ENCODE measurements around the gene PYGB. TPM values are rescaled to one million over a fixed set of nuclear protein-coding genes. Genes with fewer than 3 reads are reported as not detected.

Gene PYGB
- total RNA-seq, 2 experiments from 2014 or later, result 29.3 to 29.5 TPM

DNA sequence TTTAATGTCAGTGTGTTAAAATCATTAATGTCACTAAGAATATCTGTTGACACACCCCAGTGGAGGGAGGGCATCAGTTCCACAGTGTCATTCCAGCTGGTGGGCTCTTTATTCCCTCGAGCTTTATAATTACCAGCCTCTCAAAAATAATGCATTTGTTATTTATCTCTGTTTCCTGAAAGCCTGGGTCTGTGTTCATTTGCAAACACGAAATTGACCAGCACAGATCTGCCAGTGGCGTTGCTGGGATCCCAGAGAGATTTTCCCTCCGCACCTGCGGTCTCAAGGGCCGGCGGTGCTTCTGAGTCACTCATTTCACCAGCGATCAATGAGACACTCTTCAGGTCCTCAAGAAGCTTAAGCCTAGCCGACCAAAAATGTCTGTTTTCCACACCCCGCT lies 5.7 kb upstream of the PYGB start:
- peaks cover 29% of the 10 kb centered on the region for H3K27me3 Mint-ChIP-seq
- H3K4me1 Mint-ChIP-seq, result peaks cover 17% of the 10 kb centered on the region
- no peaks in the 10 kb centered on the region for H3K36me3 Mint-ChIP-seq
- no peak overlapping the region for H3K27ac Mint-ChIP-seq
- DNase-seq (no peak), ATAC-seq (ENCODE audit: low read depth) (no peak)
- POLR2A ChIA-PET, result no interaction called here
- no peak overlapping the region for H3K4me3 Mint-ChIP-seq
- H3K9me3 Mint-ChIP-seq, result no peaks in the 10 kb centered on the region

DNA sequence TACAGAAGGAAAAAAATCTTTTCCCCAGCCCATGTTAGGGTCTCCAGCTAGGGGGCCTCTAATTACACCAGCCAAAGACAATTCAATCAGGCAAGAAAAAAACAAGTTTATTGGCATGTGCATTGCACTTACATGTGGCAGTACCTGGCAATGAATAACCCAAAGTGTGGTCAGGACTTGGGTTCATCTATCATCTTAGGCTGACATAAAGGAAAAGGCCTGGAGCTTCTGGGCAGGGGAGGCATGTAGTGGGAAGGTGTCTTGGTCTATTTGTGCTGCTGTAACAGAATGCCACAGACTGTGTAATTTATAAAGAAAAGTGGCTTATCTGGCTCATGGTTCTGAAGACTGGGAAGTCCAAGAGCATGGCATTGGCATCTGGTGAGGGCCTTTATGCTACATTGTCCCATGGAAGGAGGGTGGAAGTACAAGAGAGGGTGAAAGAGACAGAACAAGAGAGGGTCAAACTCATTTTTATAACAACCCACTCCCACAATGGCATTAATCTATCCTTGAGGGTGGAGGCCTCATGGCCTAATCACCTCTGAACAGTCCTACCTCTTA lies 4.4 kb upstream of the PYGB start:
- H3K27me3 Mint-ChIP-seq, result peaks cover 29% of the 10 kb centered on the region
- H3K9me3 Mint-ChIP-seq, result no peaks in the 10 kb centered on the region
- DNase-seq (no peak), ATAC-seq (ENCODE audit: low read depth) (no peak)
- no peak overlapping the region for H3K27ac Mint-ChIP-seq
- H3K4me3 Mint-ChIP-seq, result no peak overlapping the region
- POLR2A ChIA-PET, result no interaction called here
- peaks cover 10% of the 10 kb centered on the region for H3K4me1 Mint-ChIP-seq
- H3K36me3 Mint-ChIP-seq, result no peaks in the 10 kb centered on the region

DNA sequence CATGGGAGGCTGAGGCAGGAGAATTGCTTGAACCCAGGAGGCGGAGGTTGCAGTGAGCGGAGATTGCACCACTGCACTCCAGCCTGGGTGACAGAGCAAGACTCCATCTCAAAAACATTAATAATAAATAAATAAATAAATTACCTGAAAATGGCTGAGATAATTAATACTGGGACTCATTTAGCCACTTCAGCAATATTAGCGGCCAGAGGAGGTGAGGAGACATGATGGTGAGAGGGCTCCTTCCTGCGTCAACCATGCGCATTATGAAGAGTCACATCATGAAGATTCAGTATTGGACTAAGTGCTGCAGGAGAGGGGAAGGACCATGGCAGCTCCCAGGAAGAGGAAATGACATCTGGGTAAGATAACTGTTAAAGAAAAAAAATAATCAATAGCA lies 2.9 kb upstream of the PYGB start:
- Mint-ChIP-seq H3K4me3 (no peak overlapping the region), H3K27me3 (peaks cover 29% of the 10 kb centered on the region)
- ATAC-seq (ENCODE audit: low read depth), result no peak

DNA sequence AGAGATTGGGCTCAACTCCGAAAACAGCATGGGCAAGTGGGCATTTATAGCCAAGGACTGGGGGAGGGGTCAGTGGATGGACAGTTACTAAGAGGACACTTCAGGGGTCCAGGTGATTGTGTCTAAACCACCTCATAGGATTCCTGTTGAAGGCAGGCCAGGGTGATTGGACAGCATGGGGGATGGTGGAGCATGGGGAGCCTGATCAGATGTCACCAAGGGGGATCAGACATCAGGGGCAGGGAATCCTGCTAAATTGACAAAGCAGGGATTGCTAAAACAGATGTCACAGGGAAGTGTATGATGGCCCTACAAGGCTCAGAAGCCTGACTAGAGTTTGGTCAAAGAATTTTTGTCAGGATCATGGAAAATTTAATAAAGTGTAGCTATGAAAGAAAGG lies 2.4 kb upstream of the PYGB start:
- Mint-ChIP-seq H3K4me3 (no peak overlapping the region), H3K9me3 (no peaks in the 10 kb centered on the region), H3K27ac (no peak overlapping the region), H3K27me3 (peaks cover 29% of the 10 kb centered on the region), H3K4me1 (peaks cover 24% of the 10 kb centered on the region), H3K36me3 (no peaks in the 10 kb centered on the region)
- DNase-seq (no peak), ATAC-seq (ENCODE audit: low read depth) (no peak)
- POLR2A ChIA-PET, result no interaction called here

More for the DNA sequence above, 2.9 kb upstream of the PYGB start:
- POLR2A ChIA-PET, result interaction anchor here (0.7 kb wide), 1 partner anchor 264 kb away, joined by 3 read pairs; no protein-coding TSS in a partner anchor
- no peak for DNase-seq
- H3K9me3 Mint-ChIP-seq, result no peaks in the 10 kb centered on the region
- H3K36me3 Mint-ChIP-seq, result no peaks in the 10 kb centered on the region
- peaks cover 19% of the 10 kb centered on the region for H3K4me1 Mint-ChIP-seq
- H3K27ac Mint-ChIP-seq, result no peak overlapping the region

DNA sequence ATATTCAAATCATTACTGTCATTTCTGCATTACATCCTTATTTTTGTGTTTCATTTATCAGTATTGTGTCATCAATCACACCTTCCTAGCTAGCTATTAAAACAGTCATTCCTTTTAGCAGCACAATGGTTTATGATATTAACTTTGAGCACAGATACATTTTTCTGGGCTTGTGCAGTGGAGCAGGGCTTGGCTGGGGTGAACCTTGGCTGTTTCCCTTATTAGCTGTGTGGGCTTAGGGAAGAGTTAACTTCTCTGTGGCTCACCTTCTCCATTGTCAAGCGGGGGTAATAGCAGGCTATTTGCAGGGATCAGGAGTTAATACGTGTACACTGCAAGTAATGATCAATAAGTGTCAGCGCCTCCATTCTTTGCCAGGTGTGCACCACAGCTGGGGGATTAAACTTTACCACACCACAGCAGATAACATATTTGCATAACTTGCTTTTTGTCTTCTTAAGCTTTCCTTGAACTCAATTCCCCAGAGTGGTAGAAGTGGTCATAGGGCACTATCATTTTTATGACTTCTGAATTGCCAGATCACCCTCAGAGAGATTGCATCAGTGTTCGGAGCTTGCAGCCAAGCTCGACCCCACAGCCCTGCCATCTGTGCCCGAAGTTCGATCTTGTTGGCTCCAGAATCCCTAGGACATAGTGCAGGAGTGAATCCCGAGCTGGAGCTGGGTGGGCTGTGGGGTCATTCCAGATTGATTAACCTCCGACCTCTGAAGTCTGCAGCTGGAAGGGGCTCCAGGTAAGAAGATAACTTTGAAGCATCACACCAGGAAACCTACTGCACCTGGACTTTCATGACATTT lies 1.5 kb upstream of the PYGB start:
- Mint-ChIP-seq H3K4me1 (peaks cover 32% of the 10 kb centered on the region), H3K4me3 (peak overlapping the region; percentile 79), H3K9me3 (no peaks in the 10 kb centered on the region), H3K27me3 (peaks cover 25% of the 10 kb centered on the region), H3K27ac (no peak overlapping the region), H3K36me3 (no peaks in the 10 kb centered on the region)
- POLR2A ChIA-PET, result interaction anchor here (1.9 to 3.2 kb wide), 2 partner anchors 14 to 161 kb away, joined by 9 to 13 read pairs; partner anchors contain the start of gene GINS1
- DNase-seq (no peak), ATAC-seq (ENCODE audit: low read depth) (no peak)

DNA sequence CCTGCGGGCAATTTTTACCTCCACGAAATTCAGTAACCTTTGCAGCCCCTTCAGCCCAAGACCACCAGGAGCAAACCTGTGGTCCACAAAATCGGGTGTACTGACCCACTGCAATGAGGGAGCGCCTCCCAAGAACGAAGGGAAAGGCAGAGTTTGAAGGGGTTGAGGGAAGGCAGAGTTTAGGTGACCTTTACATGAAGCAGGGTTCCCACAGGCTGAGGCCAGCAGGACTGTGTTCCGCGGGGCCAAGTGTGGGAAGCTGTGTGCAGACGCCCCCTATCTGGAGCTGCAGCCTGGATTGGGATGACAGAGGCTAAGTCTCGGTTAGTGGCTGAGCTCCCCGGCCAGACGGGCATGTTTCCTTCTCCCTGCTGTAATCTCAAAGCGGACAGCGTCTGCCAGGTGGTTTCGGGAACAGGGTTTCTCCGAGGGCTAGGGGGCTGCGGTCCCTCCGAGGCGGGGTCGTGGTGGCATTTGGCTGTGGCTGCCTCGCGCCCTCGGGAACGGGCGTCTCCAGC lies 826 bp upstream of the PYGB start:
- DNase-seq (no peak), ATAC-seq (ENCODE audit: low read depth) (no peak)
- Mint-ChIP-seq H3K4me3 (peak overlapping the region; percentile 79), H3K27ac (peak overlapping the region; percentile 46), H3K36me3 (no peaks in the 10 kb centered on the region), H3K4me1 (peaks cover 35% of the 10 kb centered on the region), H3K27me3 (peaks cover 24% of the 10 kb centered on the region), H3K9me3 (no peaks in the 10 kb centered on the region)
- POLR2A ChIA-PET, result interaction anchor here (1.3 to 3.2 kb wide), 7 partner anchors 14 to 190 kb away, joined by 3 to 13 read pairs (median 9); partner anchors contain the start of genes ABHD12, ACSS1, ENTPD6 and GINS1

DNA sequence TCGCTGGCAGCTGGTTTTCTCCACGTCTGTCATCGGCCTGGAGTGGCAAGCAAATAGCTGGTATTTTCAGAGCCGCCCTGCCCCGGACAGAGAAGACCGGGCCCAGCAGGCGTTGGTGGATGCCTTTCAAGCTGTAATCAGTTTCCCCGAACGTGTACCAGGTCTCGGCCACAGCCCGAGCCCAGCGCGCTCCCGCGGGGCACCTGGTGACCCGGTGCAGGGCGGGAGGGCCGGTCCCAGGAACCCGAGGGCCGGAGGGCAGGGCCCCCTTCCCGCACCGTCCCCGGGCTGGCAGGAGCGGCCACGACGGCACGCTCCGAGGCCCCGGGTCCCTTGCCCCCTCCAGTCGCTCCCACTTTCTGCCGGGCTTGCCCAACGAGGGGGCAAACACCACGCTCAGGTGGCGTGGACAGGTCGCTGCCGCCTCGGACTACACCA lies 348 bp upstream of the PYGB start:
- ATAC-seq (ENCODE audit: low read depth) (peak; percentile 39), DNase-seq (no peak)
- Mint-ChIP-seq H3K36me3 (peaks cover 2% of the 10 kb centered on the region), H3K4me3 (peak overlapping the region; percentile 79), H3K27ac (peak overlapping the region; percentile 48), H3K27me3 (peaks cover 19% of the 10 kb centered on the region), H3K9me3 (no peaks in the 10 kb centered on the region), H3K4me1 (peaks cover 39% of the 10 kb centered on the region)
- POLR2A ChIA-PET, result interaction anchor here (0.8 to 3.2 kb wide), 9 partner anchors 11 to 190 kb away, joined by 3 to 13 read pairs (median 6); partner anchors contain the start of genes ABHD12, ACSS1, ENTPD6 and GINS1

DNA sequence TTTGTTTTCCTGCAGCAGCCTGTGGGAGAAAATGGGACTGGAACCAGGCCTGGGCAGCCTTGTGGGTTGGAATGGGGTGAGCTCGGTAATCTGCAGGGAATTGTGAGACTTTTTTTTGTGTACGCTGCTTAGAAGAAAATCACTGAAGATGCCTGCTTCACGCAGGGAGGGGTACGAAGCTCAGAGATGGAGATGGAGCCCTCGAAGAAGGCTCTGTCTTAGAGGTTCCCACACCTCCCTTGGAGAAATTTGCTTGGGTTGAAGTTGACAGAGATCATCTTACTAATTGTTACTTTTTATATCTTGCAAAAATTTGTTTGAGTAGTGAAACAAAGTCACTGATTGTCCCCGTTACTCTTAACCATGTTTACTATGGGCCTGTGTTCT lies 894 bp downstream of the PYGB start:
- Mint-ChIP-seq H3K27me3 (peaks cover 11% of the 10 kb centered on the region), H3K4me1 (peaks cover 41% of the 10 kb centered on the region), H3K4me3 (peak overlapping the region; percentile 85), H3K27ac (peak overlapping the region; percentile 69), H3K36me3 (peaks cover 2% of the 10 kb centered on the region), H3K9me3 (no peaks in the 10 kb centered on the region)
- DNase-seq (no peak), ATAC-seq (ENCODE audit: low read depth) (no peak)
- POLR2A ChIA-PET, result interaction anchor here (1.5 to 3.2 kb wide), 3 partner anchors 49 to 192 kb away, joined by 3 to 13 read pairs (median 9); partner anchors contain the start of genes ACSS1 and GINS1

DNA sequence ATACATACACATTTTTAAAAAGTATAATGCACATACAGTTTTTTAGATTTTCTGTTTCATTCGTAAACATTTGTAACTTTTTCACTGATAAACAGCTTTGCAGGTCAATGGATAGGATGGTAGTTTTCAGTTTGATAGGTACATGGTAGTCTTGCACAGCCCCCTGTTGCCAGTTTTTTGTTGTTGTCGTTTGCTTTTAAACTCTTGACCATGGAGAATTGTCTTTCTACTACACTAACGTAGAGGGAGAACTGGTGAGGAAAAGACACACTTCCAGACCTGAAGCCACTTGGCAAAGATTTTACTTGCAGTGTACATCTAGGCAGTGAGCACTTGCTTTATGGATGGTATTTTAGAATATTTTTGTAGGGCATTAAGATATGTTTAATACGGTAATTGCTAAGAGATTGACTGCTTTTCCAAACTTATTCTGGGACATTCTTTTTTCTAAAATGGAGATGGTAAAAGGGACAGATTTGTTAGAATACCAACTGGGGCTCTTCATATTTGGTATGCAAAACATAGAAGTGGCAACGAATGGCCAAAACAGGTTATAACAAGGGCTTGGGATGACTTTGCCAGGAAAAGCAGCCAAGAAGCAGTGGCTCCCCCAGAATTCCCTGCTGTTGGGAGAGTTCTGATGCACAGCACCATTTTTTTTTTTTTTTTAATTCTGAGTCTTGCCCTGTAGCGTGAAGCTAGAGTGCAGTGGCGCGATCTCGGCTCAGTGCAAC lies 1.5 kb downstream of the PYGB start:
- DNase-seq, result no peak
- Mint-ChIP-seq H3K36me3 (peaks cover 2% of the 10 kb centered on the region), H3K4me1 (peaks cover 41% of the 10 kb centered on the region), H3K27me3 (peaks cover 11% of the 10 kb centered on the region), H3K27ac (no peak overlapping the region), H3K9me3 (no peaks in the 10 kb centered on the region), H3K4me3 (peak overlapping the region; percentile 85)
- ATAC-seq (ENCODE audit: low read depth), result no peak
- POLR2A ChIA-PET, result interaction anchor here (2.5 to 3.2 kb wide), 2 partner anchors 158 to 192 kb away, joined by 9 to 13 read pairs; partner anchors contain the start of genes ACSS1 and GINS1

DNA sequence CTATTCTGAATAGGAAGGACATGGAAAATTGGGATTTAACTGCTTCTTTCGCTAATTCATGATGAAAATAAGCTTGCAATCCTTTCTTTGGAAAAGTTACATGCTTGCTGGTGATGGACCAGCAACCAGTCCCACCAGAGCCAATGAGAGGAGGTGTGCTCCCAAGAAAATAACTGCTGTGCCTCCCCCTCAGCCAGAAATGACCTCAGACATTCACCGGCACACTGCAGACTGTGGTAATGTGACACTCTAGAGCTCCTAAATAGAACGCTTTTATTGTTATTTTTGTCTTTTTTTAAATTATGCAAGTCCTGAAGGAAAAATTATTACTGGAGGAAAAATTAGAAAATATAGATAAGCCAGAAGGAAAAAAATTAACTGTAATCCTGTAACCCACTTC lies 2.6 kb downstream of the PYGB start:
- no peaks in the 10 kb centered on the region for H3K9me3 Mint-ChIP-seq

DNA sequence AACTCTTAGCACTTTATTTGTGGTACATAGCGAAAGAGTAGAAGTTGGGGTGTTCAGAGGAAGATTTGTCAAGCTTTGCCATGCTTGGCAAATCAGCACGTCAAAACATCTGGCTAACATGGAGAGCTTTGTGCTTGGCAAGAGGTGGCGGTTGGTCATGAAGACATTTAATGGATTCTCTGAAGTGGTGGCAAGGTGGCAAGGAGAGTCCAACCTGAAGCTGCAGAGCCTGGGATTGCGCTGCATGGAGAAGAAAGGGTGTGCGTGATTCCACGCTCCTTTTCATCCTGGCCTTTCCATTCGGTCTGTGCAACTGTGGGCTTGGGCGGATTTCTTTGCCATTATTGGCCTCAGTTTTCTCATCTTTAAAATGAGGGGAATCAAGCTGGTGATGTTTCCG lies 3.1 kb downstream of the PYGB start:
- Mint-ChIP-seq H3K27ac (no peak overlapping the region), H3K4me1 (peaks cover 41% of the 10 kb centered on the region), H3K9me3 (no peaks in the 10 kb centered on the region), H3K36me3 (peaks cover 2% of the 10 kb centered on the region), H3K27me3 (peaks cover 7% of the 10 kb centered on the region), H3K4me3 (no peak overlapping the region)
- POLR2A ChIA-PET, result interaction anchor here (0.9 kb wide), 1 partner anchor 258 kb away, joined by 3 read pairs; the partner anchor contains the start of gene APMAP
- no peak for ATAC-seq (ENCODE audit: low read depth)
- DNase-seq, result no peak

More for the DNA sequence above, 2.6 kb downstream of the PYGB start:
- DNase-seq (no peak), ATAC-seq (ENCODE audit: low read depth) (no peak)
- POLR2A ChIA-PET, result no interaction called here
- Mint-ChIP-seq H3K27me3 (peaks cover 7% of the 10 kb centered on the region), H3K27ac (no peak overlapping the region), H3K4me1 (peaks cover 41% of the 10 kb centered on the region), H3K4me3 (no peak overlapping the region), H3K36me3 (peaks cover 2% of the 10 kb centered on the region)

DNA sequence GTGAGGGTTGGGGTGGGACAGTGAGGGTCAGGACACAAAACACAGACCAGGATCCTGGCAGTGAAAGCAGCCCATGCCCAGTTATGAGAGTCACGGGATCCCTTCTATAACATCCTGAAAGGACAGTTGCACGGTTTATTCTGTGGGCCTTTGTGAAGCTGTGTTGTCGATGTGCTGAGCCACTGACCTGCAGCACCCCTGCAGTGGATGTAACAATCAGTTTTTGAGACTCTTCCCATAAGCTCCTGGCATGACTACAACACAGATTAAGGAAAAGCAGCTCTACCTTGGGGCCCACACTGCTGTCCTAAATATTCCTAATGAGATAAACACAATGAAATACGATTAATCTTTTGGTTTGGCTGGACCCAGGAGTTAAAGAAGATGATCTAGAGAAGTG lies 3.7 kb downstream of the PYGB start:
- Mint-ChIP-seq H3K27ac (no peak overlapping the region), H3K27me3 (peaks cover 3% of the 10 kb centered on the region), H3K9me3 (no peaks in the 10 kb centered on the region), H3K4me1 (peaks cover 37% of the 10 kb centered on the region), H3K36me3 (peaks cover 2% of the 10 kb centered on the region), H3K4me3 (no peak overlapping the region)
- DNase-seq, result no peak
- POLR2A ChIA-PET, result interaction anchor here (0.9 kb wide), 1 partner anchor 259 kb away, joined by 3 read pairs; the partner anchor contains the start of gene APMAP
- ATAC-seq (ENCODE audit: low read depth), result no peak

DNA sequence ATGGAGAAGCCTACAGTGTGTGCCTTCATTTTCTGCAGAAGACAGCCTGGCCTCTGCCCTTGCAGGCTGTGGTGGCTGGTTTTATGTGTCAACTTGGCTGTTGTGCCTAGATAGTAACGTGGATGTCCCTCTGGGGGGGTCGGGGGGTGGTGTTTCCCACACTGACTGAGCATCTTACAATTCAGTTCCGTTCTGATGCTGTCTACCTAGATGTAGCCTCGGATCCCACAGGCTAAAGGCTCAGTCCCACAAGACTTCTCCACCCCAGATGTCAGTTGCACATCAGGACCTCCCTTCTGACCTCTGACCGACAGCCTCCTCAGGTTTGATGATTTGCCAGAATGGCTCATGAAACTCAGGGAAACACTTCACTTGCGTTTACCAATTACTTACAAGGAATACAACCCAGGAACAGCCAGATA lies 4.4 kb downstream of the PYGB start:
- Mint-ChIP-seq H3K36me3 (peaks cover 2% of the 10 kb centered on the region), H3K27ac (peak overlapping the region; percentile 65), H3K4me1 (peaks cover 32% of the 10 kb centered on the region), H3K9me3 (no peaks in the 10 kb centered on the region), H3K4me3 (no peak overlapping the region), H3K27me3 (no peaks in the 10 kb centered on the region)
- ATAC-seq (ENCODE audit: low read depth) (no peak), DNase-seq (no peak)
- POLR2A ChIA-PET, result no interaction called here

All from activated naive CD8-positive, alpha-beta T cell treated with anti-CD3 and anti-CD28 coated beads, Interleukin-2, amount 10 ng/mL, durations not matched to agents 7 days and 5 days (primary cell).